HepG2 (cell line): ENCODE data around the gene CDCP1. TPM values are rescaled to one million over a fixed set of nuclear protein-coding genes. Genes with fewer than 3 reads are reported as not detected.

Experiments
- ATAC-seq: fragments of 200-7000 bp; cut with Tn5 transposase; 3 replicates; pipeline ENCODE4 v1.9.1; 2020; ENCODE audit warnings: mild to moderate bottlenecking, moderate library complexity
- BruUV-seq: library from RNA; stranded (reverse); fragments of 400-500 nt; replicated peaks from 2 replicates; lab custom pipeline; 2021; lab: Mats Ljungman, UMichigan
- CTCF ChIA-PET: fragments of 300-600 bp; formaldehyde crosslinking; extraction: SDS; loops from one replicate; lab custom pipeline; 2021; ENCODE audit warnings: low total read pairs, inconsistent platforms, low intra/inter-chr PET ratio; lab: Yijun Ruan, JAX
- POLR2A ChIA-PET: fragments of 350-600 bp; sonication (Branson Sonifier 250); formaldehyde crosslinking; loops from one replicate; lab custom pipeline; 2020; ENCODE audit warnings: antibody characterized with exemption, inconsistent platforms; lab: Yijun Ruan, JAX
- DNase-seq: peaks from one replicate; pipeline ENCODE4 v3.0.0-alpha.2; 2015; ENCODE audit warnings: low spot score
- FAIRE-seq: peaks from 3 replicates; lab custom pipeline; 2011; peaks lifted over from hg19 to GRCh38; lab: Jason Lieb, UNC
- H2AFZ ChIP-seq: one replicate; pipeline ENCODE4 v1.6.1; 2011; ENCODE audit warnings: low read length, inconsistent platforms
- H3K27ac ChIP-seq: fragments of 300-600 bp; 3 replicates; pipeline ENCODE4 v1.8.0; 2011; ENCODE audit warnings: mixed run types, mild to moderate bottlenecking, mixed read lengths, low read length, inconsistent platforms; ENCODE audit not compliant: insufficient read depth; ENCODE audit errors: extremely low read length
- H3K27me3 ChIP-seq, 2 experiments: fragments of 200-600 bp in 1 of 2; 2 replicates in 1 of 2; 3 replicates in 1 of 2; pipeline versions ENCODE4 v1.6.0 to v1.8.0; 2011; ENCODE audit warnings: low read length in 2 of 2, mild to moderate bottlenecking in 2 of 2, moderate library complexity in 2 of 2, inconsistent platforms in 1 of 2; ENCODE audit not compliant: insufficient read depth in 2 of 2, control insufficient read depth in 1 of 2
- H3K36me3 ChIP-seq, 2 experiments: fragments of 200-600 bp in 1 of 2; replicated peaks in 1 of 2; 2 replicates in 1 of 2; 3 replicates in 1 of 2; pipeline versions ENCODE4 v1.5.1 to v1.8.0; 2011; ENCODE audit warnings: low read length in 2 of 2, inconsistent platforms in 1 of 2; ENCODE audit not compliant: insufficient read depth in 2 of 2, control insufficient read depth in 1 of 2
- H3K4me1 ChIP-seq: 2 replicates; pipeline ENCODE4 v1.5.1; 2012; ENCODE audit warnings: low read length, inconsistent platforms; ENCODE audit not compliant: insufficient read depth
- H3K4me2 ChIP-seq: 2 replicates; pipeline ENCODE4 v1.6.0; 2011; ENCODE audit warnings: low read depth, low read length, inconsistent platforms
- H3K4me3 ChIP-seq, 3 experiments: fragments of 200-600 bp in 1 of 3; sonication (generic), shearing (Covaris generic) in 1 of 3; replicated peaks in 1 of 3; 2 replicates each; pipeline ENCODE4 v1.5.1; 2011 to 2016; ENCODE audit warnings: low read length in 3 of 3, inconsistent platforms in 2 of 3, low read depth in 2 of 3, mild to moderate bottlenecking in 2 of 3, control low read depth in 1 of 3, mixed read lengths in 1 of 3; ENCODE audit not compliant: insufficient read depth in 1 of 3
- H3K79me2 ChIP-seq: one replicate; pipeline ENCODE4 v1.6.1; 2011; ENCODE audit warnings: low read length, inconsistent platforms; ENCODE audit not compliant: insufficient read depth
- H3K9ac ChIP-seq: 2 replicates; pipeline ENCODE4 v1.6.0; 2011; ENCODE audit warnings: mild to moderate bottlenecking, low read depth, low read length, inconsistent platforms; ENCODE audit not compliant: insufficient read depth
- H3K9me3 ChIP-seq: 2 replicates; pipeline ENCODE4 v1.5.1; 2012; ENCODE audit warnings: mild to moderate bottlenecking, low read length
- H4K20me1 ChIP-seq: 2 replicates; pipeline ENCODE4 v1.6.0; 2011; ENCODE audit warnings: inconsistent platforms, mild to moderate bottlenecking, low read length, moderate library complexity; ENCODE audit not compliant: insufficient read depth
- BHLHE40 ChIP-seq: IDR thresholded peaks from 2 replicates; pipeline ENCODE4 v1.6.1; 2011; ENCODE audit warnings: low read length, improper control_type of control experiment
- ELF3 ChIP-seq: IDR thresholded peaks from 2 replicates; pipeline ENCODE4 v1.6.1; 2016; ENCODE audit warnings: missing genetic modification reagents, missing compliant biosample characterization
- GTF2F1 ChIP-seq: fragments of 150-350 bp; IDR thresholded peaks from 2 replicates; pipeline ENCODE4 v1.6.1; 2014; ENCODE audit warnings: low read length
- HNF4A ChIP-seq: sonication (generic); formaldehyde crosslinking; IDR thresholded peaks from 2 replicates; pipeline ENCODE4 v1.4.0; 2020; ENCODE audit warnings: missing genetic modification reagents
- MLLT10 ChIP-seq: sonication (generic); formaldehyde crosslinking; IDR thresholded peaks from 2 replicates; pipeline ENCODE4 v1.4.0; 2020; ENCODE audit warnings: missing genetic modification reagents
- NCOA1 ChIP-seq: sonication (generic); formaldehyde crosslinking; IDR thresholded peaks from 2 replicates; pipeline ENCODE4 v1.9.0; 2021; ENCODE audit warnings: missing genetic modification reagents
- NR2F2 ChIP-seq: IDR thresholded peaks from 2 replicates; pipeline ENCODE4 v1.6.1; 2012; ENCODE audit warnings: low read depth, inconsistent platforms, borderline replicate concordance
- RAD51 ChIP-seq: fragments of 450-650 bp; IDR thresholded peaks from 2 replicates; pipeline ENCODE4 v1.6.1; 2016; ENCODE audit warnings: borderline replicate concordance
- RARG ChIP-seq: sonication (generic); formaldehyde crosslinking; IDR thresholded peaks from 2 replicates; pipeline ENCODE4 v1.4.0; 2020; ENCODE audit warnings: low read depth, mild to moderate bottlenecking, missing genetic modification reagents
- RBFOX2 ChIP-seq: fragments of 200-400 bp; formaldehyde crosslinking; IDR thresholded peaks from 2 replicates; pipeline ENCODE4 v1.6.1; 2017; ENCODE audit warnings: low read depth, mild to moderate bottlenecking, low read length
- U2AF1 ChIP-seq: fragments of 200-400 bp; formaldehyde crosslinking; optimal IDR thresholded peaks from 2 replicates; pipeline ENCODE3; 2017; ENCODE audit warnings: mild to moderate bottlenecking, low read depth, low read length
- ZBTB43 ChIP-seq: sonication (generic); formaldehyde crosslinking; conservative IDR thresholded peaks from 2 replicates; pipeline ENCODE4 v1.4.0; 2020; ENCODE audit warnings: missing genetic modification reagents
- ZMYM2 ChIP-seq: sonication (generic); formaldehyde crosslinking; IDR thresholded peaks from 2 replicates; pipeline ENCODE4 v1.8.0; 2022; ENCODE audit warnings: mild to moderate bottlenecking, missing genetic modification reagents
- ZNF282 ChIP-seq: fragments of 450-650 bp; IDR thresholded peaks from 2 replicates; pipeline ENCODE4 v1.6.1; 2018; ENCODE audit not compliant: partially characterized antibody
- ZNF563 ChIP-seq: sonication (generic); formaldehyde crosslinking; IDR thresholded peaks from 2 replicates; pipeline ENCODE4 v1.8.0; 2022; ENCODE audit warnings: mild to moderate bottlenecking, moderate library complexity, missing genetic modification reagents
- ZNF672 ChIP-seq: sonication (generic); formaldehyde crosslinking; IDR thresholded peaks from 2 replicates; pipeline ENCODE4 v1.8.1; 2022; ENCODE audit warnings: missing genetic modification reagents
- ZSCAN20 ChIP-seq: sonication (generic); formaldehyde crosslinking; IDR thresholded peaks from 2 replicates; pipeline ENCODE4 v1.4.0; 2020; ENCODE audit warnings: missing genetic modification reagents, mild to moderate bottlenecking, borderline replicate concordance
- WGBS: methylation state at CpG from one replicate; pipeline ENCODE4 v1.1.6; 2017; ENCODE audit warnings: low lambda C conversion rate; 5-methylcytosine and 5-hydroxymethylcytosine counted together
- in situ Hi-C: cut with HindIII; loops from 2 replicates; pipeline ENCODE4 v1.10.0; 2017; ENCODE audit warnings: low pct_unique_long_range_greater_than_20kb; ENCODE audit not compliant: extremely low pct_ligation_motif_present
- intact Hi-C: fragments of 100-400 bp; cut with micrococcal nuclease; formaldehyde crosslinking; loops from one replicate; pipeline ENCODE4 v1.10.0; 2022; ENCODE audit not compliant: unreplicated experiment
- polyA plus RNA-seq, 8 experiments: library from polyadenylated mRNA; depleted of rRNA in 3 of 8; stranded (reverse) in 7 of 8; unstranded in 1 of 8; fragments of >200 nt; fragmentation: Illumina TruSeq in 4 of 8; extraction: Trizol in 4 of 8; gene quantifications; 2 replicates each; pipeline versions ENCODE4 v1.2.1 to v1.2.3, GENCODE V29; 2011 to 2016; ENCODE audit warnings: low read depth in 4 of 8, missing spikeins in 1 of 8, mixed read lengths in 1 of 8; ENCODE audit not compliant: insufficient read depth in 1 of 8
- total RNA-seq, 5 experiments: library from RNA; depleted of rRNA; stranded (reverse); fragments of >200 nt; fragmentation: Illumina TruSeq; extraction: Trizol; gene quantifications; 2 replicates each; pipeline ENCODE4 v1.2.3, GENCODE V29; 2016; ENCODE audit warnings: low read depth in 1 of 5
- TF ChIP-seq, protein P1 (sequence below), 2 experiments: IDR thresholded peaks; 2 replicates each; pipeline ENCODE4 v1.6.1; 2011 to 2012; ENCODE audit warnings: low read length in 2 of 2, borderline replicate concordance in 1 of 2, low read depth in 1 of 2, mild to moderate bottlenecking in 1 of 2, moderate library complexity in 1 of 2
- TF ChIP-seq, protein P2 (sequence below): sonication (generic); formaldehyde crosslinking; IDR thresholded peaks from 2 replicates; pipeline ENCODE4 v1.4.0; 2020; ENCODE audit warnings: mild to moderate bottlenecking, low read depth, missing genetic modification reagents

The CDCP1 gene
- total and polyA plus RNA-seq, 2 of the 13 experiments (the other 11 are each of a cell fraction or from before 2014, with no cell fraction given) = 0.11 to 0.18 TPM

- Histone ChIP-seq H3K27ac (no peak overlapping the region), H3K4me1 (no peaks in the 10 kb centered on the region), H3K36me3 (no peaks in the 10 kb centered on the region), H2AFZ (no peak overlapping the region), H3K4me2 (no peak overlapping the region), H3K27me3 (peaks cover 0 to 28% of the 10 kb centered on the region in 2 experiments; a peak in 2 of 5 replicates), H3K4me3 (no peak overlapping the region), H3K9me3 (no peaks in the 10 kb centered on the region), H3K79me2 (no peaks in the 10 kb centered on the region), H3K9ac (no peak overlapping the region), H4K20me1 (no peaks in the 10 kb centered on the region)
- BruUV-seq = no TSS peak
- ATAC-seq = no peak
- ChIA-PET POLR2A (no interaction called here), CTCF (no interaction called here)
- no peak for DNase-seq
- in situ Hi-C loops = no loop called here
- WGBS = 29% methylated on average over 8 of the region's 8 CpGs
- intact Hi-C loops = no loop called here
- no peak for FAIRE-seq
- TF ChIP-seq U2AF1 (no peak), ZMYM2 (CRISPR knock-in tag) (no peak), NCOA1 (CRISPR knock-in tag) (no peak), RBFOX2 (no peak), RAD51 (no peak), ZNF282 (no peak), NR2F2 (no peak), HNF4A (CRISPR knock-in tag) (no peak), RARG (CRISPR knock-in tag) (no peak), ZBTB43 (CRISPR knock-in tag) (no peak), GTF2F1 (no peak), ELF3 (CRISPR knock-in tag) (no peak), ZNF563 (CRISPR knock-in tag) (no peak), ZSCAN20 (no peak), ZNF672 (CRISPR knock-in tag) (no peak), MLLT10 (CRISPR knock-in tag) (no peak), BHLHE40 (no peak)
- TF ChIP-seq, protein P1, sequence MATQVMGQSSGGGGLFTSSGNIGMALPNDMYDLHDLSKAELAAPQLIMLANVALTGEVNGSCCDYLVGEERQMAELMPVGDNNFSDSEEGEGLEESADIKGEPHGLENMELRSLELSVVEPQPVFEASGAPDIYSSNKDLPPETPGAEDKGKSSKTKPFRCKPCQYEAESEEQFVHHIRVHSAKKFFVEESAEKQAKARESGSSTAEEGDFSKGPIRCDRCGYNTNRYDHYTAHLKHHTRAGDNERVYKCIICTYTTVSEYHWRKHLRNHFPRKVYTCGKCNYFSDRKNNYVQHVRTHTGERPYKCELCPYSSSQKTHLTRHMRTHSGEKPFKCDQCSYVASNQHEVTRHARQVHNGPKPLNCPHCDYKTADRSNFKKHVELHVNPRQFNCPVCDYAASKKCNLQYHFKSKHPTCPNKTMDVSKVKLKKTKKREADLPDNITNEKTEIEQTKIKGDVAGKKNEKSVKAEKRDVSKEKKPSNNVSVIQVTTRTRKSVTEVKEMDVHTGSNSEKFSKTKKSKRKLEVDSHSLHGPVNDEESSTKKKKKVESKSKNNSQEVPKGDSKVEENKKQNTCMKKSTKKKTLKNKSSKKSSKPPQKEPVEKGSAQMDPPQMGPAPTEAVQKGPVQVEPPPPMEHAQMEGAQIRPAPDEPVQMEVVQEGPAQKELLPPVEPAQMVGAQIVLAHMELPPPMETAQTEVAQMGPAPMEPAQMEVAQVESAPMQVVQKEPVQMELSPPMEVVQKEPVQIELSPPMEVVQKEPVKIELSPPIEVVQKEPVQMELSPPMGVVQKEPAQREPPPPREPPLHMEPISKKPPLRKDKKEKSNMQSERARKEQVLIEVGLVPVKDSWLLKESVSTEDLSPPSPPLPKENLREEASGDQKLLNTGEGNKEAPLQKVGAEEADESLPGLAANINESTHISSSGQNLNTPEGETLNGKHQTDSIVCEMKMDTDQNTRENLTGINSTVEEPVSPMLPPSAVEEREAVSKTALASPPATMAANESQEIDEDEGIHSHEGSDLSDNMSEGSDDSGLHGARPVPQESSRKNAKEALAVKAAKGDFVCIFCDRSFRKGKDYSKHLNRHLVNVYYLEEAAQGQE (IDR thresholded peaks at IDR 0.05; ENCODE audit: borderline replicate concordance in 1 of 2, low read depth in 1 of 2, low read length in 2 of 2) = no peak
- TF ChIP-seq, protein P2, sequence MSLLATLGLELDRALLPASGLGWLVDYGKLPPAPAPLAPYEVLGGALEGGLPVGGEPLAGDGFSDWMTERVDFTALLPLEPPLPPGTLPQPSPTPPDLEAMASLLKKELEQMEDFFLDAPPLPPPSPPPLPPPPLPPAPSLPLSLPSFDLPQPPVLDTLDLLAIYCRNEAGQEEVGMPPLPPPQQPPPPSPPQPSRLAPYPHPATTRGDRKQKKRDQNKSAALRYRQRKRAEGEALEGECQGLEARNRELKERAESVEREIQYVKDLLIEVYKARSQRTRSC (CRISPR knock-in tag) = no peak
- TF ChIP-seq, all 625 proteins: peak for 0
These were observed 5.9 kb downstream of the CDCP1 start for GRCh38 chr3:45140141-45140769.
